COR-L47 (cell line): Measurements from ENCODE around the gene PPARA.

Experiments
- DNase-seq: peaks from one replicate; lab custom pipeline; 2025; lab: John Stamatoyannopoulos, UW

Gene PPARA

DNA sequence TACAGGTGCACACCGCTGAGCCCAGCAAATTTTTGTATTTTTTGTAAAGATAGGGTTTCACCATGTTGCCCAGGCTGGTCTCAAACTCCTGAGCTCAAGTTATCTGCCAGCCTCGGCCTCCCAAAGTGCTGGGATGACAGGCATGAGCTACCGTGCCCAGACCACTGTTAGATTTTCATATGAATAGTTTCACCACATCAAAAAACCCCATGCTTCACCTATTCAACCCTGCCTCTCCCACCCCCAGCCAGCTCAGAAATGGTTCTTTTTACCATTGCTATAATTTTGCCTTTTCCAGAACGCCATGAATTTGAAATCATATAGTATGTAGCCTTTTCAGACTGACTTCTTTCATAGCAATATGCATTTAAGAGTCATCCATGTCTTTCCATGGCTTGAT lies 61.9 kb downstream of the PPARA start:
- no peak for DNase-seq

DNA sequence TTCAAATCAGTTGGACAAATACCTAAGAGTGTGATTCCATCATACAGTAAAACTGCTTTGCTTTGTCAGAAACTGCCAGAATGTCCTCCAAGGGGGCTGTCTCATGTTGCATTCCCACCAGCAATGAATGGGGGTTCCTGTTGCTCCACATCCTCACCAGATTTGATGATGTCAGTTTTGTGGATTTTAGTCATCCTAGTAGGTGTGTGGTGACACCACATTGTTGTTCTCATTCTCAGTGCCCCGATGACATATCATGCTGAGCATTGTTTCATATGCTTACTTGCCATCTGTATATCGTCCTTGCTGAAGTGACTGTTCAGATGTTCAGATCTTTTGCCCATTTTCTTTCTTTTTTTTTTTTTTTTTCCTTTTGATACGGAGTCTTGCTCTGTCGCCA lies 62.7 kb downstream of the PPARA start:
- no peak for DNase-seq

DNA sequence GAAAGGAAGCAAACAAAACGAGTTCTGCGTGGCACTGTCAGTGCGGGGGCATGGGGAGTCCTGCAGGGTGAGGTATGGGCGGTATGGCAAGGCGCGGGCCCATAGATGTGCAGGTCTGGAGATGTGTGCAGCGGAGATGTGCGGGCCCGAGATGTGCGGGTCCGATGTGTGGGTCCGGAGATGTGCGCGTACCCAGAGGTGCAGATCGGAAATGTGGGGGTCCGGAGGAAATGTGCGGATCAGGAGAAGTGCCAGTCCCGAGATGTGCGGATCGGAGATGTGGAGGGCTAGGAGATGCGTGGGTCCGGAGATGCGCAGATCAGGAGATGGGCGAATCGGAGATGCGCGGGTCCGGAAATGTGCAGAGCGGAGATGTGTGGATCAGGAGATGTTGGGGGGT lies 63.8 kb downstream of the PPARA start:
- DNase-seq = no peak

DNA sequence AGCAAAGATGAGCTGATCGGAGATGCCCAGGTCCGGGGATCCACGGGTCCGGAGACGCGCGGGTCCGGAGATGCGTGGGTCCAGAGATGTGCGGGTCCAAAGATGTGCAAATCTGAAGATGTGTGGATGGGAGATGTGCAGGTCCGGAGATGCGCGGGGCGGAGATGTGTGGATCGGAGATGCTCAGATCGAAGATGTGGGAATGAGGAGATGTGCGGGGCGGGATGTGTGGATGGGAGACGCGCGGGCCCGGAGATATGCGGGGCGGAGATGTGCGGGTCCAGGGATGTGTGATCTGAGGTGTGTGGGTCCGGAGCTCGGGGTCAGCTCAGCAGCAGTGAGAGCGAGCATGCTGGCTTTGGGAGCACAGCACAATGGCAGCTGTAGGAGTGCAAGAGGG lies 64.3 kb downstream of the PPARA start:
- no peak for DNase-seq

DNA sequence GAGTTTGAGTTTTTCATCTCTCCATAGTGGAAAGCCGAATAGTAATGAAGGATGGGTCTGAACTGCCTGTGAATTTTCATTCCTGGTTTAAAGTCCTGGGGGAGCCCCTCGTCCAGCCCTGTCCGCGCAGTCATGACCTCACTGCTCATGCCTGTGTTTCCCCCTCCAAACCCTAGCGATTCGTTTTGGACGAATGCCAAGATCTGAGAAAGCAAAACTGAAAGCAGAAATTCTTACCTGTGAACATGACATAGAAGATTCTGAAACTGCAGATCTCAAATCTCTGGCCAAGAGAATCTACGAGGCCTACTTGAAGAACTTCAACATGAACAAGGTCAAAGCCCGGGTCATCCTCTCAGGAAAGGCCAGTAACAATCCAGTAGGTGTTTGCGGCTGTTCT lies 69.3 kb downstream of the PPARA start:
- DNase-seq = no peak

DNA sequence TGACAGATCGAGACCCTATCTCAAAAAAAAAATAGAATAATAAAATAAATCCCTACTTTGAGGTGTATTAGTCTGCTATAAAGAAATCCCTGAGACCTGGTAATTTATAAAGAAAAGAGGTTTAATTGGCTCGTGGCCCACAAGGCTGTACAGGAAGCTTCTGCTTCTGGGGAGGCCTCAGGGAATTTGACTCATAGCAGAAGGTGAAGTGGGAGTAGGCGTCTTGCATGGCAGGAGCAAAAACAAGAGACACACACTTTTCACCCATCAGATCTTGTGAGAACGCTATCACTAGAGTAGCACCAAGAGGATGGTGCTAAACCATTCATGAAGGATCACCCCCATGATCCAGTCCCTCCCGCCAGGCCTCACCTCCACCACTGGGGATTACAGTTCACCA lies 70.6 kb downstream of the PPARA start:
- no peak for DNase-seq

DNA sequence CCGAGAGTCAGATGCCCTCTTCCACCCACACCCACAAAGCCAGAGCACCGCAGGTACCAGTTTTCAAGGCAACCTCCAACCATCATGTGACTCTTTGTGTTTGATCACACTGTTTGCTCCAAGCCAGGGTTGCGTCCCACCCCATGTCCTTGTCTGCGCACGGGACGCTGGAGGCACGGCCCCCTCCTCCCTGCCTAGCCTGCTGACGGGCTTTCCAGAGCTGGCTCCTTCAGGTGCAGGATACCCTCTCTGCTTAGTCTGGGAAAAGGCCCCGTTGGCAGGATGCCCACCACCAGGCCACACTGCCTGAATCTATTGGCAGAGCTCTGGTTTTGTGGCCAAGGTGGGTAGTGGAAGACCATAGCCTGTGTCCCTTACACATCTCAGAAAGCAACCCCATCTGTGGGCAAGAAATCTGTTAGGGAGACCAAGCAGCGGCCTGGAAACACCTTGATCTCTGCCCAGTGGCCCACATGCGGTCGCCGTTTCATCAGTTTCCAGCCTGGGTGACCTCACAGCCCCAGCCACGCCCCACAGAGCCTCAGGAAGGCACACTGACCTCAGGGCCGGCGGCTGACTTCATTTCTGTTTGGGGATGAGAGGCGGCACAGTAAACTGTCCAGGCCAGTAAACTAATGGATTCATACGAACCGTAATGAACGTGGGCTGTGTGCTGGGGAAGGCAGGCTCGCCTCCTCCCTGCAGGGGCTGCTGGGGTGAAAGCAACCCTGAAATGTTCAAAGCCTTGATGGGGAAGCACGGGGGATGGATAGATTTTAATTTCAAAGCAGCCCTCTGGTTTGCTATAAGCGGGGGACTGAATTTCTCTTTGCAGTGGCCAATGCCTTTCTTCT lies 73.9 kb downstream of the PPARA start:
- DNase-seq = no peak

DNA sequence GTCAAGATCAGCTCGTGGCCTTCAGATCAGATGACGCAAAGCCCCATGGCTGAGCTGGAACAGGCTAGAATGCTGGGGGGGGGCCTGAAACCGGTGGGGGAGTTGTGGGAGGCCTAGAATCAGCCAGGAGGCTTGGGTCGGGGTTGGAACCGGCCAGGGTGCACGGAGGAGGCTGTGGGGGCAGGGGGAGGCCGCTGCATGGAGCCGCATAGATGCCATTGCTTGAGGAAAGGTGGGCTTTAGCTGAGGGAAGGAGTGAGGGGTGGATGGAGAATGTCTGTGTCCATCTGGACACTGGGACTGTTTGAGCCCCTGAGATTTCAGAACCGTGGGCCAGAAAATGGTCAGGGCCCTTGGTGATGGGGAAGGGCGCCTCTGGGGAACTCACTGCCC lies 74.6 kb downstream of the PPARA start:
- no peak for DNase-seq

DNA sequence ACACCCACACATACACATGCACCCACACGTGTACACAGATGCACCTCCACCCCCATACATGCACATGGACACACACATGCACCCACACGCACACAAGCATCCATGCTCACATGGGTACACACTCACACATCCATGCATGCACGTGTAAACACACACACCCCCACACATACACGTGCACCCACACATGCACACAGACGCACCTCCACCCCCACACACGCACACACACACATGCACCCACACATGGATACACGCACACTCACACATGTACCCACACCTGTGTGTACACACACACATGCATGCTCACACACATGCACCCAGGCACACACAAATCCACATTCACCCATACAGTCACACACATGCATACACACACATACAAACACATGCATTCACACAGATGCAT lies 75.3 kb downstream of the PPARA start:
- DNase-seq = no peak

DNA sequence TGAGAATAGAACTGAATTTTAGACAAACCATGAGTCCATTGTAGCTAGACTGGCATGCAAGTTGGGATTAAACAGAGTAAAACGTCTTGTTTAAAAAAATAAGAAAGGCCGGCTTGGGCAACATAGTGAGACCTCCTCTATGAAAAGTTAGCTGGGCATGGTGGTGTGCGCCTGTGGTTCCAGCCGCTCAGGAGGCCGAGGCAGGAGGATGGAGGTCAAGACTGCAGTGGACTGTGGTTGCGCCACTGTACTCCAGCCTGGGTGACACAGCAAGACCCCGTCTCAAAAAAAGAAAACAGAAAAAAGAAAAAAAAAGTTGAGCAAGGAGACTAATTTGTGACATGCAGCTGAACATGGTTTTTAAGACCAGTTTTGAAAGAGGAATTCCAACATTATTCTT lies 76.3 kb downstream of the PPARA start:
- no peak for DNase-seq

DNA sequence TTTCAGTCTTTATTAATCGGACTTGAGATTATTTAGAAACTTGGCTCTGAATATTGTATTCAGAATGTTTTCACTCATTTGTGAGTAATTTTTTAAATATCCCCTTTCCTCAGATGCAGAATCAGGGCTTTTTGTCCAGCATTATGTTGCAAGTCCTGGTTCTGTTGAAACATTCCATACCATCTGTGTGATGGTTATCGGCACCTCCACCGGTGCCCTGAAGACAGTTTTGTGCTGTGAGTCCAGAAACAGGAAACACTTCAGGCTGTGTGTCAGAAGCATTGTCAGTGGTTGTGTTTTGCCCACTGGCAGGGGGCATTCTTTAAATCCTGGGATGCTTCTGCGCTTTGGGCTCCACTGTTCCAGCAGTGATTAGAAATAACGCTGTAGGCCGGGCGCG lies 79.4 kb downstream of the PPARA start:
- no peak for DNase-seq

DNA sequence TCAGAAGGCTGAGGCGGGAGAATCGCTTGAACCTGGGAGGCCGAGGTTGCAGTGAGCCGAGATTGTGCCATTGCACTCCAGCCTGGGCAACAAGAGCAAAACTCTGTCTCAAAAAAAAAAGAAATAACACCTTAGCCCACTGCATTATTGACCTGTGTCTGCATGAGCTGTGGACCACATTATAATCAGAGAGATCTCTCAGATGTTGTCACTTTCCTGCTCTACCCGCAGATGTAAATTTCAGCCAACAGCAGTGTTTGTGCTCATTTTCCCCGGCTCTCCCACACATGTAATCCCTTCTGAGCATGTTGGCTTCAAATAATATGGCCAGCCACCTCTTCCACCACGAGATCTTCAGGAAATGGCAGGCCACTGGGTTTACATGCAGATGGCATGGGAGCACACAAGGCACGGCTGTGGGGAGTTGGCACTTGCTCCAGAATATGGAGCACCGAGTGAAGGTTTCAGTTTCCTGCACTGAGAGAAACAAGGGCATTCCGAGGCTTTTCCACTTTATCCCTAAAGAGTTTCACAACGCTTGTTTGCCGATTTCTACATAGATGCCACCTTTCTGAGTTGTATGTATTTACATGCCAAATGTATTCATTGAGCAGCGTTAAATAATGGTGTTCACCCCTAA lies 80.1 kb downstream of the PPARA start:
- DNase-seq = no peak

DNA sequence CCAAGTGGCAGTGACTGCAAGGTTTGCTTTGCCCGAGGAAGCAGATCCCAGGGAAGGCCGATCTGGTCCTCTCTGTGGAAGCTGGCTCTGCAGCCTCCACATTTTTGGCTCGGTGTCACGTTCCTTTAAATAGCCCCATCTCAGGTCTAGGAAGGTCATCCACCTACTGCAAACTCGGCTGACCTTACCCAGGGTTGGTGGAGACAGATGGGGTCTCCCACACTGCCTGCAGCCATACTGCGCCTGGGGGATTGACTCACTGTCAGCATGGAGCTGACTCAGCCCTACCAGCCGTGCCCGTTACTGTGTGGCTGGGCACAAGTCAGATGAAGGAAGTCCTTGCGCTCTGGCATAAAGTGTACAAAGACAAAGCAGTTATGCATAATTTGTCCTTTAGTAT lies 82.9 kb downstream of the PPARA start:
- no peak for DNase-seq

DNA sequence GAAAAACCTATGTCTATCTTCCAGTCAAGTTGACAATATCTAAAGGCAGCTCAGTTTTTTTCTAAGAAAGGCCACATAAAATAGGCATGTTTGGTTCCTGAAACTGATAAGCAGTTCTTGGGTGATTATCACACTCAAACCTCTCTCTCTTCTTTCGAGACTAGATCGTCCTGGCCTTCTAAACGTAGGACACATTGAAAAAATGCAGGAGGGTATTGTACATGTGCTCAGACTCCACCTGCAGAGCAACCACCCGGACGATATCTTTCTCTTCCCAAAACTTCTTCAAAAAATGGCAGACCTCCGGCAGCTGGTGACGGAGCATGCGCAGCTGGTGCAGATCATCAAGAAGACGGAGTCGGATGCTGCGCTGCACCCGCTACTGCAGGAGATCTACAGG lies 84.6 kb downstream of the PPARA start:
- DNase-seq = no peak

DNA sequence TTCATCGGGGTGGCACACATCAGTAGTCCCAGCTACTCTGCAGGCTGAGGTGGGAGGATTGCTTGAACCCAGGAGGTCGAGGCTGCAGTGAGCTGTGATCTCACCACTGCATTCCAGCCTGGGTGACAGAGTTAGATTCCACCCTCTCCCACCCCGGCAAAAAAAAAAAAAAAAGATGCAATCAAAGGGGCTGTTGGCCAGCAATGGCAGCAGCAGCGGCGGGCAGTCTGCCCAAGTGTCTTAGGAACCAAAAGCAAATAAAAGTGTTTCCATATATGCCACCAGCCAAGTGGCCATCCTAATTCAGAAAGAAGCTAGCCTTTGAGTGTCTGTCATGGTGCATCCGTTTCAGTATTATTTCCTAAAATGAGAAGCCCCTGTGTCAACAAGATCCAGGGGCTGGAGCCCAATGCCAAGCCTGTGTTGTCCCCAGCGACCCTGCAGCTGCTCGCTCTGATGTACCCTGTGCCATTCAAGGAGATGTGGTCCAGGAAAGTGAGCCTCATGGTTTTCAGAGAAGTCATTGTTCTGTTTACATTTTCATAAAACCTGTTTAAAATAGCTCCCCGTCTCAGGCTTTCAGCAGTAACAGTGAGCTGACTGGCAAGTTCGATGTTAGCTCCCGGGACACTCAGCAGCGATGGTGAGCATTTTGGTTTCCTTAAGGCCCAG lies 87.3 kb downstream of the PPARA start:
- no peak for DNase-seq

DNA sequence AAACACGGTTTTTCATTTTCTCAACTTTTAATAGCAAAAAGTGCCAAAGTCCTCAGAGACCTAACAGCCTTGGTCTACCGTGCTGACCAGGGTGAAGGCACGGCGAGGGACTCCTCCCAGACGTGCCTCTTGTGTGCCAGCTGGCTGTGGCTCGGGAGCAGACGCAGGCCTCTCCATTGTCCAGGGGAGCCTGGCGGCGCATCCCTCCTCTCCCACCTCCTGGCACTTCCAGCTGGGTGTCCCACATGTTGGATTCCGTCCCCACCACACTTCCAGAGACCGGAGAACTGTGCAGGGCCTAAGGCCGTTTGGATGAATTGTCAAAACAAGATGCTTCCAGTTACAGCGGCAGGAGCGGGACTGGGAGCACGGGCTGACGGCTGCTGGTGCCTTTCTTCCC lies 88.2 kb downstream of the PPARA start:
- DNase-seq = no peak

DNA sequence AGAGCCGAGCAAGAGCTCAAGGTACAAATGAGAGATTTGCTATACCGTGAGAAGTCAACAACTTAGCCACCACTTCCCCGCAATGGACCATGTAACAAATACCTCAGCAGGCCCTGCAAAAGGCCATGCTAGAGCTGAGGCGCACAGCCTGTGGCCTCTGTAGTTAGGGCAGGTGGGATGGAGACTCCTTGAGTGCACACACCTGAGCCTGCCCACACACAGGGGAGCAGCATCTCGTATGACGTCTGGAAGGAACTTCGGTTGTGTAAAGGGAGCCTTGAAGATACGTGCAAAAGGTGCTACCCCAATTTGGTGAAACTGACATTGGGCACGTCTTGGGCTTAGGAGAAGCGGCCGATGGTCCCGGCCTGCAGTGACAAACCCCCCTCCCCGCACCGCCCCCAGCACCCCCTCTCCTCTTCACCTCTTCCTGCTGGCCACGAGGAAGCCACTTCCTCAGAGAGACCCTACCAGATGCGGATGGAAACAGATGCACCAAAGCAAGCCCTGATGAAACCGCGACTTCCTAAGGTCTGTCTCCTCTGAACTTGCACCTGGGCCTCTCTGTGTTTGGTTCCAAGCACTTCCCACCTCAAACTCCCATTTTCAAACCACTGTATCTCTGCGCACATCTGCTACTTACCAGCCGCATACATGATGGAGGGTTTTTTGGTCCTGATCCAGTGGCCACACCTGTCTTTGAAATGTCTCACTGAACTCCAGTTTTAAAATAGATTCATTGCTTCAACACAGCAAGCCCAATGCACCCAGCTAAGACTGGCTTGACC lies 89.1 kb downstream of the PPARA start:
- no peak for DNase-seq

DNA sequence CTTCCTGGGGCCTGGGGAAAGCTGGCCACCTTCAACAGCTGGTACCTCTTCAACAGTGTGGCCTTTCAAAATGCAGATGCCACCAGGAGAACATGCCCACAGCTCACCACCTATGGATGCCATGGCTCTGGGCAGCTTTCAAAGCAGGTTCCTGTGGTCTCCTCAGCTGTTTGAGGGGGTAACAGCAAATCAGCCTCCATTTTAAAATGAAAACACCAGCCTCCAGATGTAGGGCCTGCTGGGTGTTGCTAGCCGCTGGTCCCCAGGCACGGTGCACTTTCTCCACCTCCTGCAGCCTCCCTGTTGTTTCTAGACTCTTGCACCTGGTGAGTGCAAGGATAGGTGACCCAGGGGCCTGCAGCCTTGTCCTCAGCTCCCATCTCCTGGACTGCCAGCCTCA lies 89.7 kb downstream of the PPARA start:
- no peak for DNase-seq

DNA sequence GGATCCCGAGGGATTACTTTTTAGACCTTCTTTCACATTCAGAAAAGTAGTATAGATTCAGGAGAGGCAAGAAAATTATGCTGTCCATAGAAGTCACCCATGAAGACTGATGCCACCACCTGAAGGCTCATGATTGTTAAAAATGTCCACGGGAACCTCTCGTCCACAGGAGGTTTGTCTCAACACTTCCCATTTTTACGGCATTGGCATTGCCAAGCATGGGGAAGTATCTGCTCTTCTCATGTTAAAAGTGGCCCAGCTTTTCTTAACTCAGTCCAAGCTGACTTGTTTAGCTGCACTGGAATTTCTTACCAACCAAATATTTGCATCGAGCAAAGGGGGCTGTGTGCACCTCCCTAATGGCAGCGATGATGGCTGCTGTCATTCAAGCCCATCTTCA lies 90.2 kb downstream of the PPARA start:
- DNase-seq = no peak

DNA sequence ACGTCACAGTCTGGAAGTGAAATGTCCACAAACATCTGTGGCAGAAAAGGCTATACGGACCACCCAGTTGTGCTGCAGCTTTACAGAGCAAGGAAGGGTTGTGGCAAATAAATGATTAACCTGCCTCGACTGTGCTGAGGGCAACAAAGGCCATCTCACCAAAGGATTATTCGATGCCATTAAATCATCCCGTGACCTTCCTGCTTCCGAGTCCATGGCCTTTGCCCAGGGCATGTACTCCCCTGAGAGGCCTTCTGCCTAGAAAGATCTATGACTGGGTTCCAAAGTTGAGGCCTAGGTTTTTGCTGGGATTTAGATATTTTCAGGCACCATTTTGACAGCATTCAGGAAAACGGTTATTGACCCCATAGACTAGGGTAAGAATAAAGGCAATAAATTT lies 90.6 kb downstream of the PPARA start:
- no peak for DNase-seq

DNA sequence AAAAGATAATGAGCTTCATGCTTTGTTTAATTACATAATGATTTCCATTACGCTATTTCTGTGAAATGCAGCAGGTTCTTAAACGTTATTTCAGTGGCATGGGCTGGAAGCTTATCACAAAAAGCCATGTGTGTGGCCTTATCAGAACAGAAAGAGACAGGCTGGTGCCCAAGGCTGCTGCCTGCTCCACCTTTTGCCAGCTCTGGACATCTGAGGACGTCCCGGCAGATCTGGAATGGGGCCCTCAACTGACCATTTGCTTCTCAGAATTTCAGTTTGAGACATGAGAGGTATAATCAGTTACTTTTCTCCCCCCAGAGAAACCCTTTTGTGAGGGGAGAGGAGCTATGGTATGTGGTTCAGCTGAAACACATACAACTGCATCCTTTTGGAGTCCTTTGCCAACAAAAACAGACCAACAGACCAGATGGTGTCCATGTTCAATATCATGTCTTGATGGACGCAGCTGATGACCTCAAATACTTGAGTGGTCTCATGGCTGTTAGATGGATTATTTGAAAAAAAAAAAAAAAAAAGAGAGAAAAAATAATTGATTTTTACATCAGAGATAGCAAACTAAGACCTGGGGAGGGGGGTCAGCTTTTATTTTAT lies 91.2 kb downstream of the PPARA start:
- no peak for DNase-seq

DNA sequence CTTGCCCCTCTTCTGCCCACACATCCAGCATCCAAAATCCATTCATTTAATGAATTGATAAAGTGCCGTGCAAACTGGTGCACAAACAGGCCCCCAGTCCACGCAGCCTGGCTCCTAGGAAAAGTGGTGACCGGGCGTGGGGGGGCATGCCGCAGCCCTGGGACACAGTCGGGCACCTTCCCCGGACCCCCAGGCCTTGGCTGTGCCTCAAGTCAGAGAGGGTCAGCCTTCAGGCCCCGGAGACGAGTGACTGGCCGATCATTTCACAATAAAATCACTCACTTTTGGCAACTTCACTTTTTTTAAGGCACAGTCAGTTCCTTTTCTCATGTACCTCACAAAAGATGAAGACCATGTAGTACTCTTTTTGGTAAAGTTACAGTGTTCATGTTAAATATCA lies 91.8 kb downstream of the PPARA start:
- DNase-seq = no peak
